H1 (cell line): ENCODE measurements around the gene FOXP4. TPM values are rescaled to one million over a fixed set of nuclear protein-coding genes. Genes with fewer than 3 reads are reported as not detected.

Experiments used
- BCL11A ChIP-seq, 2 experiments: IDR thresholded peaks; one replicate each; pipeline ENCODE4 v1.6.1; 2011; ENCODE audit warnings: low read depth in 2 of 2, low read length in 2 of 2, mild to moderate bottlenecking in 2 of 2
- CBX5 ChIP-seq: fragments of 300-800, 300-1000 bp; sonication (generic); IDR thresholded peaks from 2 replicates; pipeline ENCODE4 v1.7.1; 2016; ENCODE audit warnings: antibody characterized with exemption, low read length, low read depth
- CEBPB ChIP-seq: IDR thresholded peaks from 2 replicates; pipeline ENCODE4 v1.6.1; 2012; ENCODE audit warnings: low read depth, low read length
- EGR1 ChIP-seq: IDR thresholded peaks from 2 replicates; pipeline ENCODE4 v1.6.1; 2011; ENCODE audit warnings: low read depth, low read length, borderline replicate concordance
- KDM4A ChIP-seq: IDR thresholded peaks from one replicate; pipeline ENCODE4 v1.7.1; 2012; ENCODE audit warnings: low read depth, mild to moderate bottlenecking, moderate library complexity, low read length, inconsistent platforms; ENCODE audit not compliant: severe bottlenecking
- SAP30 ChIP-seq: fragments of 300-600 bp; sonication (generic); IDR thresholded peaks from 2 replicates; pipeline ENCODE4 v1.7.1; 2012; ENCODE audit warnings: low read length, moderate library complexity, mild to moderate bottlenecking, inconsistent platforms; ENCODE audit not compliant: insufficient read depth, insufficient replicate concordance
- SIRT6 ChIP-seq: IDR thresholded peaks from one replicate; pipeline ENCODE4 v1.7.1; 2012; ENCODE audit warnings: low read length, inconsistent platforms
- TBP ChIP-seq: IDR thresholded peaks from 2 replicates; pipeline ENCODE4 v1.6.1; 2011; ENCODE audit warnings: low read depth, low read length, improper control_type of control experiment
- YY1 ChIP-seq: IDR thresholded peaks from 2 replicates; pipeline ENCODE4 v1.6.1; 2011; ENCODE audit warnings: low read depth, mild to moderate bottlenecking, low read length
- polyA plus RNA-seq, 7 experiments: library from polyadenylated mRNA; depleted of rRNA in 3 of 7; stranded (reverse) in 5 of 7; unstranded in 2 of 7; fragments of >200 nt in 5 of 7; fragments of 200-250 nt in 2 of 7; gene quantifications; 1 replicate in 5 of 7; 2 replicates in 1 of 7; 4 replicates in 1 of 7; pipeline versions ENCODE4 v1.2.1 to v1.2.3, GENCODE V29; 2011 to 2013; ENCODE audit warnings: missing spikeins in 2 of 7, mixed read lengths in 2 of 7
- total RNA-seq: library from RNA; stranded (reverse); fragmentation: NEBNext Ultra II Directional; extraction: Animal tissue kit (Norgen Biotek cat#: 25700); gene quantifications from 2 replicates; pipeline ENCODE4 v1.2.1, GENCODE V29; 2021
- TF ChIP-seq, protein P1 (sequence below): fragments of 300-600 bp; sonication (generic); IDR thresholded peaks from 2 replicates; pipeline ENCODE4 v1.7.1; 2012; ENCODE audit warnings: low read length, moderate library complexity, mild to moderate bottlenecking, inconsistent platforms; ENCODE audit not compliant: insufficient replicate concordance

FOXP4 gene
- total and polyA plus RNA-seq, 2 of the 8 experiments (the other 6 are each of a cell fraction or from before 2014, with no cell fraction given): 4.8 to 13.3 TPM

DNA sequence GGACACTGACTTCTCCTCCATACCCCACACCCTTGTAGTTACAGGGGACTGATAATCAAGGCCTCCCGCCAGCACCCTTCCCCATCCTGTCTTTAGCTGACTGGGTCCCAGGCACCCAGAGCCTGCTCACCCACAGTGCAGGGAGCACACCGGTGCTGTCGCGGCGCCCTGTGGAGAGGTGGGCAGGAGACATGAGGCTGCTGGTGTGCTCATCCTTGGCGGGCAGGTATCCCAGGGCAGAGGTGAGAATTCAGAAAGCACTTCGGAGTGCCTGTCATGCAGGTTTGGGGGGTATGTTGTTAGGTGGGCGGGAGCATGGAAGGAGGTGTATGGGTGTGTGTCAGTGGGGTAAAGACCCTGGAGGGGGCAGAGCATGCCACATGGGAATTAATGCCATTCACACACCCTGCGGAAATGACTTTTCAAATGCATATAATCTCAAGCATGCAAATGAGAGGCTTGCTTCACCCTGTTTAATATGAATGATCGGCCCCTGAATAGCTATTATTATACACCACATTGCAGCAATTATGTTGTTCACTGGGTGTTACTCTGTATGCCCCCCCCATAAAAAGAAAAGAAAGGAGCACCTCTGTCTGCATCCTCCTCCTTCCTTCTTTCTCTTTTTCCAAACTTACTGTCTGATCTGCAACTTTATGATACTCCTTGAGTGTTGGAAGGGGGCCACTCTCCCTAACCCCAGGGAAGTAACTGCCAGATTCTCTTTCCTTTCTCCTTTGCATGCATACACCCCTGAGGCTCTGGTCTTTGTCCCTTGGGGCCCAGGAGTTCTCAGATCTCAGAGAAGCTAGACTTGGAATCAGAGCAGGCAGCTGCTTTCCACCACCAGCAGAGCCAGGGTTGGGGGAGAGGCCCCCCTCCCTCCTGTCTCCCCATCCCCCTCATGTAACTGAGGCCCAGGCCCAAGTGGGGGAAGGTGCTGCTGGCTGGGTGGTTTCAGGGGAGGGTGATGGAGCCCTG is 16.0 kb downstream of the FOXP4 start (continued):
- TF ChIP-seq, protein P1, sequence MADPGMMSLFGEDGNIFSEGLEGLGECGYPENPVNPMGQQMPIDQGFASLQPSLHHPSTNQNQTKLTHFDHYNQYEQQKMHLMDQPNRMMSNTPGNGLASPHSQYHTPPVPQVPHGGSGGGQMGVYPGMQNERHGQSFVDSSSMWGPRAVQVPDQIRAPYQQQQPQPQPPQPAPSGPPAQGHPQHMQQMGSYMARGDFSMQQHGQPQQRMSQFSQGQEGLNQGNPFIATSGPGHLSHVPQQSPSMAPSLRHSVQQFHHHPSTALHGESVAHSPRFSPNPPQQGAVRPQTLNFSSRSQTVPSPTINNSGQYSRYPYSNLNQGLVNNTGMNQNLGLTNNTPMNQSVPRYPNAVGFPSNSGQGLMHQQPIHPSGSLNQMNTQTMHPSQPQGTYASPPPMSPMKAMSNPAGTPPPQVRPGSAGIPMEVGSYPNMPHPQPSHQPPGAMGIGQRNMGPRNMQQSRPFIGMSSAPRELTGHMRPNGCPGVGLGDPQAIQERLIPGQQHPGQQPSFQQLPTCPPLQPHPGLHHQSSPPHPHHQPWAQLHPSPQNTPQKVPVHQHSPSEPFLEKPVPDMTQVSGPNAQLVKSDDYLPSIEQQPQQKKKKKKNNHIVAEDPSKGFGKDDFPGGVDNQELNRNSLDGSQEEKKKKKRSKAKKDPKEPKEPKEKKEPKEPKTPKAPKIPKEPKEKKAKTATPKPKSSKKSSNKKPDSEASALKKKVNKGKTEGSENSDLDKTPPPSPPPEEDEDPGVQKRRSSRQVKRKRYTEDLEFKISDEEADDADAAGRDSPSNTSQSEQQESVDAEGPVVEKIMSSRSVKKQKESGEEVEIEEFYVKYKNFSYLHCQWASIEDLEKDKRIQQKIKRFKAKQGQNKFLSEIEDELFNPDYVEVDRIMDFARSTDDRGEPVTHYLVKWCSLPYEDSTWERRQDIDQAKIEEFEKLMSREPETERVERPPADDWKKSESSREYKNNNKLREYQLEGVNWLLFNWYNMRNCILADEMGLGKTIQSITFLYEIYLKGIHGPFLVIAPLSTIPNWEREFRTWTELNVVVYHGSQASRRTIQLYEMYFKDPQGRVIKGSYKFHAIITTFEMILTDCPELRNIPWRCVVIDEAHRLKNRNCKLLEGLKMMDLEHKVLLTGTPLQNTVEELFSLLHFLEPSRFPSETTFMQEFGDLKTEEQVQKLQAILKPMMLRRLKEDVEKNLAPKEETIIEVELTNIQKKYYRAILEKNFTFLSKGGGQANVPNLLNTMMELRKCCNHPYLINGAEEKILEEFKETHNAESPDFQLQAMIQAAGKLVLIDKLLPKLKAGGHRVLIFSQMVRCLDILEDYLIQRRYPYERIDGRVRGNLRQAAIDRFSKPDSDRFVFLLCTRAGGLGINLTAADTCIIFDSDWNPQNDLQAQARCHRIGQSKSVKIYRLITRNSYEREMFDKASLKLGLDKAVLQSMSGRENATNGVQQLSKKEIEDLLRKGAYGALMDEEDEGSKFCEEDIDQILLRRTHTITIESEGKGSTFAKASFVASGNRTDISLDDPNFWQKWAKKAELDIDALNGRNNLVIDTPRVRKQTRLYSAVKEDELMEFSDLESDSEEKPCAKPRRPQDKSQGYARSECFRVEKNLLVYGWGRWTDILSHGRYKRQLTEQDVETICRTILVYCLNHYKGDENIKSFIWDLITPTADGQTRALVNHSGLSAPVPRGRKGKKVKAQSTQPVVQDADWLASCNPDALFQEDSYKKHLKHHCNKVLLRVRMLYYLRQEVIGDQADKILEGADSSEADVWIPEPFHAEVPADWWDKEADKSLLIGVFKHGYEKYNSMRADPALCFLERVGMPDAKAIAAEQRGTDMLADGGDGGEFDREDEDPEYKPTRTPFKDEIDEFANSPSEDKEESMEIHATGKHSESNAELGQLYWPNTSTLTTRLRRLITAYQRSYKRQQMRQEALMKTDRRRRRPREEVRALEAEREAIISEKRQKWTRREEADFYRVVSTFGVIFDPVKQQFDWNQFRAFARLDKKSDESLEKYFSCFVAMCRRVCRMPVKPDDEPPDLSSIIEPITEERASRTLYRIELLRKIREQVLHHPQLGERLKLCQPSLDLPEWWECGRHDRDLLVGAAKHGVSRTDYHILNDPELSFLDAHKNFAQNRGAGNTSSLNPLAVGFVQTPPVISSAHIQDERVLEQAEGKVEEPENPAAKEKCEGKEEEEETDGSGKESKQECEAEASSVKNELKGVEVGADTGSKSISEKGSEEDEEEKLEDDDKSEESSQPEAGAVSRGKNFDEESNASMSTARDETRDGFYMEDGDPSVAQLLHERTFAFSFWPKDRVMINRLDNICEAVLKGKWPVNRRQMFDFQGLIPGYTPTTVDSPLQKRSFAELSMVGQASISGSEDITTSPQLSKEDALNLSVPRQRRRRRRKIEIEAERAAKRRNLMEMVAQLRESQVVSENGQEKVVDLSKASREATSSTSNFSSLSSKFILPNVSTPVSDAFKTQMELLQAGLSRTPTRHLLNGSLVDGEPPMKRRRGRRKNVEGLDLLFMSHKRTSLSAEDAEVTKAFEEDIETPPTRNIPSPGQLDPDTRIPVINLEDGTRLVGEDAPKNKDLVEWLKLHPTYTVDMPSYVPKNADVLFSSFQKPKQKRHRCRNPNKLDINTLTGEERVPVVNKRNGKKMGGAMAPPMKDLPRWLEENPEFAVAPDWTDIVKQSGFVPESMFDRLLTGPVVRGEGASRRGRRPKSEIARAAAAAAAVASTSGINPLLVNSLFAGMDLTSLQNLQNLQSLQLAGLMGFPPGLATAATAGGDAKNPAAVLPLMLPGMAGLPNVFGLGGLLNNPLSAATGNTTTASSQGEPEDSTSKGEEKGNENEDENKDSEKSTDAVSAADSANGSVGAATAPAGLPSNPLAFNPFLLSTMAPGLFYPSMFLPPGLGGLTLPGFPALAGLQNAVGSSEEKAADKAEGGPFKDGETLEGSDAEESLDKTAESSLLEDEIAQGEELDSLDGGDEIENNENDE: no peak
- TF ChIP-seq YY1: 0 out of 2 replicates have a peak, but pooled peaks have one; percentile 5
- TF ChIP-seq KDM4A: no peak
- no peak for TF ChIP-seq BCL11A (IDR thresholded peaks at IDR 0.05; ENCODE audit: low read depth in 2 of 2, low read length in 2 of 2)
- TF ChIP-seq CBX5: no peak
- no peak for TF ChIP-seq EGR1
- TF ChIP-seq TBP: no peak
- TF ChIP-seq SIRT6: no peak
- TF ChIP-seq CEBPB: no peak
- peak; percentile 59 for TF ChIP-seq SAP30
